Dermis blood vessel endothelial cell (primary cell): ENCODE data around the gene KRTAP10-11. TPM values are rescaled to one million over a fixed set of nuclear protein-coding genes. Genes with fewer than 3 reads are reported as not detected.
"Not testable (repeated sequence)": the region's sequence is repeated elsewhere in the genome, so short reads cannot be mapped to it uniquely, and the experiment has no call there.

Experiments
- DNase-seq: peaks from one replicate; pipeline ENCODE4 v3.0.0; 2010
- total RNA-seq: library from RNA; depleted of rRNA; stranded (reverse); fragments of >200 nt; gene quantifications from 2 replicates; pipeline ENCODE4 v1.2.3, GENCODE V29; 2014

The KRTAP10-11 gene
- total RNA-seq, 1 donor from 2014 or later, result not detected

- DNase-seq, result no peak
Measured at GRCh38 chr21:44640761-44641160, 5.5 kb upstream of the KRTAP10-11 start.

GRCh38 chr21:44643741-44644310, 2.4 kb upstream of the KRTAP10-11 start:
- DNase-seq, result no peak

GRCh38 chr21:44644878-44645277, 1.3 kb upstream of the KRTAP10-11 start:
- DNase-seq, result no peak

GRCh38 chr21:44647222-44647552, 973 bp downstream of the KRTAP10-11 start:
- DNase-seq, result no peak

- no peak for DNase-seq
Measured at GRCh38 chr21:44648557-44649311, 2.5 kb downstream of the KRTAP10-11 start.

- DNase-seq, result no peak
Measured at GRCh38 chr21:44649521-44650100, 3.4 kb downstream of the KRTAP10-11 start.

GRCh38 chr21:44650265-44650972, 4.2 kb downstream of the KRTAP10-11 start:
- no peak for DNase-seq

GRCh38 chr21:44650973-44651675, 4.9 kb downstream of the KRTAP10-11 start:
- no peak for DNase-seq

- no peak for DNase-seq
Measured at GRCh38 chr21:44653123-44653522, 6.9 kb downstream of the KRTAP10-11 start.

GRCh38 chr21:44653656-44654575, 7.7 kb downstream of the KRTAP10-11 start:
- no peak for DNase-seq

GRCh38 chr21:44654576-44655175, 8.5 kb downstream of the KRTAP10-11 start, which contains the start of gene KRTAP12-4:
Gene KRTAP12-4, minus strand, starts transcription at chr21:44654659. Its CDS starts 45 bp downstream, at chr21:44654614.
- no peak for DNase-seq

GRCh38 chr21:44656868-44657267, 10.7 kb downstream of the KRTAP10-11 start:
- no peak for DNase-seq

GRCh38 chr21:44657635-44658540, 11.7 kb downstream of the KRTAP10-11 start, which contains the start of gene KRTAP12-3:
Gene KRTAP12-3, plus strand, starts transcription at chr21:44657932. Its CDS starts 48 bp downstream, at chr21:44657980.
- no peak for DNase-seq

GRCh38 chr21:44658541-44658910, 12.3 kb downstream of the KRTAP10-11 start:
- DNase-seq, result no peak

GRCh38 chr21:44658913-44659595, 12.8 kb downstream of the KRTAP10-11 start:
- no peak for DNase-seq

- DNase-seq, result not testable (repeated sequence)
Measured at GRCh38 chr21:44661567-44661966, 15.4 kb downstream of the KRTAP10-11 start.

GRCh38 chr21:44664691-44665090, 18.5 kb downstream of the KRTAP10-11 start:
- no peak for DNase-seq

- no peak for DNase-seq
Measured at GRCh38 chr21:44666401-44667320, 20.4 kb downstream of the KRTAP10-11 start, which contains the start of gene KRTAP12-2. Gene KRTAP12-2, minus strand, starts transcription at chr21:44666927. Its CDS starts 41 bp downstream, at chr21:44666886.
